GM21737 (cell line): ENCODE data around the gene CD207.
"Not testable (repeated sequence)": the region's sequence is repeated elsewhere in the genome, so short reads cannot be mapped to it uniquely, and the experiment has no call there.

Experiments used
- ATAC-seq: cut with Tn5 transposase; IDR thresholded peaks from one replicate; pipeline ENCODE4 v1.9.1; 2021; ENCODE audit warnings: mild to moderate bottlenecking, moderate library complexity; ENCODE audit not compliant: unreplicated experiment

The CD207 gene

GRCh38 chr2:70829916-70830315 is 5.7 kb downstream of the CD207 start:
- ATAC-seq, result no peak

DNA sequence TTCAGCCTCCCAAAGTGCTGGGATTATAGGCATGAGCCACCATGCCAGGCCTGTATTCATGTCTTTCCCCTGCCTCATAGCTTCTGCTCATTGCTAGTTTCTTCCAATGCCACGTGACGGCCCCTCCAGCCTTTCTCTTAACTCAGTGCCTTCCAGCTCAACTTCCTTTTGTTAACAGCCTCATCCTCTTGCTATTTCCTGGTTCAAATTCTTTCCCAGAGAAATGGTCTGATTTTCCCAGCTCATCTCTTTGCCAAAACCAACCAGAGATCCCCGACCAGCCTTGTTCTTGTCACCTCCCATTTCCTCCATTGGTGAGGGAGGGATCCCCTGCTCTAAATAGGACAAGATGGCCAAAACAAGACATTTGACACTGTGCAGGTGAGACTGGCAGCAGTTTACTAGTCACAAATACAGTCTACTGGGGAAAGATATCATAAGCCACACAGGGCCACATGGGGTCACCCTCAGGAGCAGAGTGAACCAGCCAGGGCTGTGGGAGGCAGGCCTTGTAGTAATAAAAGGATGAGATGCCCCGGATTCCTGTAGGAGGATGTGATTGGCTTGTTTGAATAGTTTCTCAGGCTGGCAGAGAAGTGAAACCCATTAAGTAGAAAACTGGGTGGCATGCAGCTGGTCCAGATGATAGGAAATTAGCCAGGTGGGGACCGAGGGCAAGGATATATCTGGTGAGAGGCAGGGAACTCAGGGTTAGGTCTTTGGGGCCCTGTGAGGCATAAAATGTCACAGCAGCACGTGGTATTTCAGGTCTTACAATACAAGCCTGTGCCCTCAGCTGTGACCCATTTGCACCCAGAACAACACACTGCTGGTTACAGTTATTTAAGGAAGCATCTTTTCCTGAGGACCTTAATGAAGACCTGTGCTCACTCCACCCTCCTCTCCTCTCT is 6.4 kb downstream of the CD207 start:
- ATAC-seq, result no peak

DNA sequence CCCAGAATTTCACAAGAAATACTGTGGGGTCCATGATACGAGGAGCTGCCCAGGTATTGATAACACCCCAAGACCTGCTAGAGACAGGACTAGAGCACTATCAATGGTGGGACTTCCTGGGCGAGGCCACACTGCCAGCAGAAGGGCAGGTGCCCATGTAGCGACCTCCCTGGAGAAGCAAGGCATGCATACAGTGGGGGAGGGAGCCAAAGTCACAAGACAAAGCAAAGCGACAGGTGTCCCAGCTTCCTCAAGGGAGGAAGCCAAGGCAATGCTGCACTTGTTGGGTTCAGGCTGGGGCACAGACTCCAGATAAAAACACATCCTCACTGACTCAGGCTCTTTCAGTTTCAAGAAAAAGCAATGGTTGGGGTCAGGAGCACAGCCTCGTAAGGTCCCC is 7.5 kb downstream of the CD207 start:
- no peak for ATAC-seq

- ATAC-seq, result no peak
Observed at GRCh38 chr2:70827388-70827787, 8.2 kb downstream of the CD207 start.

DNA sequence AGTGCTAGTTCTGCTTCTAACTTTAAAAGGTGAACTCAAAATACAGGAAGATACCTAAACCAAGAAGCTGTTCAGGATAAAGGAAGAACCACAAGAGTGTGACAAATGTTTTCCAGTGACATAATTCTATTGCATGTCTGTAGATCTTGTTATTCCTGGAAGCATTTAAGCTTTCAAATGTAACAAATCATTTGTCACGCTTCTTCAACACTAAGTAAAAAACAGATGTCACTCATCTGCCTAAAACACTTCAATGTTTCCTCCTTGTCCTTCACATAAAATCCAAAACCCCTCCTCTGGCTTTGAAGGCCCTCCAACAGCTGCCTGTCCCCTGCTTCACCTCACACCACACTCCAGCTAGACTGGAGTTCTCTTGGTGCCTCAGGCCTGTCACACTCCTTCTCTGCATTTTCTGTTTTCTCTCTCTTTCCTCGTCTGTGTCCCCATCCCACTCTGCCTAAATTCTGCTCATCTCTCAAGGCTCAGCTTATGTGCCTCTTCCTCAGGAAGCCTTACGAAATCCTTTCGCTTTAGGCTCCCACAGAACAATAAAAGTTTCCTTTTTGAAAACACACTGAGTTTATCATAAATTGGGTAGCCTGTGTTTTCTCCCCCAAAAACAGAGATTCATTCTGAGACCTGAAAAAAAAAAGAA is 8.8 kb downstream of the CD207 start:
- ATAC-seq, result no peak

GRCh38 chr2:70823249-70823648 is 12.4 kb downstream of the CD207 start:
- ATAC-seq, result no peak

DNA sequence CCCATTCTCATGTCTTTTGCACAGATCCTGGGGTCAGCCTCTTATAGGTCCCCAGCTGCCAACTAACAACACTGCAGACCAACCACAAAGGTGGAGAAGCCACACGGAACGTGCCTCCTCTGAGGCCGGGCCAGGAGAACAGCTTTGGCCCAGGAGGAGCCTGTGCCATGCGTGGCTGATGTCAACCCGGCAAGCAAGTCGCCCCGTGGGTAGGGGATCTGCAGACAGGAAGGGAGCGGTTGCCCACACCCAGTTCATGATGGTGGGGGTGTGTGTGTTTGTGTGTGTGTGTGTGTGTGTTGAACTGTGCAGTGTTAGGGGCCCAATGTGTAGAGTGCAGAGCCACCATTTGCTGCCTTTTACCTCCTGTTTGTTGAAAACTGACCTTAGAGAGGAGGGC is 12.8 kb downstream of the CD207 start:
- ATAC-seq, result no peak

GRCh38 chr2:70820499-70820898 is 15.1 kb downstream of the CD207 start, which contains the start of gene CLEC4F:
TSS of gene CLEC4F (minus strand) at chr2:70820599. CDS start at chr2:70820523, 76 bp downstream.
- ATAC-seq, result no peak

DNA sequence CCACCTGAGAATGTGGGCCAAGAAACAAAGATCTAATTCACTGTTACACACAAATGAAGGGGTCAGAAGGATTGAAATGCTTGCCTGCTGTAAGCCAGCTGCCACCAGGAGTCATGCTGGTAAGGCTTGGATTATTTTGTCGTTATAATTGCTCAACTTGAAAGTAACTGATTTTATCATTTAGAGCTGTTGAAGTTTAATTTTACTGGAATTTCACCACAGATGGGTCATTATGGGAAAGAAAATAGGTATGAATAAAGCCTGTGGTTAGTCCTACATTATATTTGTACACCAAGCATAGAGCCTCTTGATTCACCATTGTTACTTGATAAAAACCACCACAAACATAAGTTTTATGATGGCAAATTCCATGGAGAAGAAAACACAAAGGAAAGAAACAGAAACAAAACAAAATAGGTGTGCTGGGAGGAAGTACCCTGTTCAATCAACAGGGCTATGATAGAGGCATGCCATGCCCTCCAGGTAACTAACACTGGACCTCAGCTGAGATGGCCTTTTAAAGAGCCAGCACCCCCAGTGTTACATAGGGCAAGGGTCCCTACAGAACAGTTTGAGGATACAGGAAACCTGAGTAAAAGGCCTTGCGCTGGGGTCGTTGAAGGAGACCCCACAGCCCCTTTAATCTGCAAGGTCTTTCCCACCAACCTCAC is 18.2 kb downstream of the CD207 start:
- ATAC-seq, result no peak

DNA sequence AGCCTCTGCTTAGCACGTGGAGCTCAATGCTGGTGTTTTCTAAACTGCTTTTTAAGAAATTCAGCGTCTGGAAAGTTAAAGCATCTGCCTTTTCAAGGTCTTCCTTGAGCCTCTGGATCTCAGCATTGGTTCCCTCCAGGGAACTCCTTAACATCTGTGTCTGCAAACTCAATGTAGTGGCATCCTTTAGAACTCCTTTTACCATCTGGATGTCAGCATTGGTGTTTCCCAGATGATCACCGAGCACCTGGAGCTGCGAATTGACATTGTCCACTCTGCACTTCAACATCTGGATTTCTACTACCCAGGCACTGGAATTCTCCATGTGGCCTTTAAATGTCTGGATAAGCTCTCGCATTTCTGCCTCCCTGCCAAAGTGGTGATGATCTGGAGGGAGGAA is 18.9 kb downstream of the CD207 start:
- no peak for ATAC-seq

DNA sequence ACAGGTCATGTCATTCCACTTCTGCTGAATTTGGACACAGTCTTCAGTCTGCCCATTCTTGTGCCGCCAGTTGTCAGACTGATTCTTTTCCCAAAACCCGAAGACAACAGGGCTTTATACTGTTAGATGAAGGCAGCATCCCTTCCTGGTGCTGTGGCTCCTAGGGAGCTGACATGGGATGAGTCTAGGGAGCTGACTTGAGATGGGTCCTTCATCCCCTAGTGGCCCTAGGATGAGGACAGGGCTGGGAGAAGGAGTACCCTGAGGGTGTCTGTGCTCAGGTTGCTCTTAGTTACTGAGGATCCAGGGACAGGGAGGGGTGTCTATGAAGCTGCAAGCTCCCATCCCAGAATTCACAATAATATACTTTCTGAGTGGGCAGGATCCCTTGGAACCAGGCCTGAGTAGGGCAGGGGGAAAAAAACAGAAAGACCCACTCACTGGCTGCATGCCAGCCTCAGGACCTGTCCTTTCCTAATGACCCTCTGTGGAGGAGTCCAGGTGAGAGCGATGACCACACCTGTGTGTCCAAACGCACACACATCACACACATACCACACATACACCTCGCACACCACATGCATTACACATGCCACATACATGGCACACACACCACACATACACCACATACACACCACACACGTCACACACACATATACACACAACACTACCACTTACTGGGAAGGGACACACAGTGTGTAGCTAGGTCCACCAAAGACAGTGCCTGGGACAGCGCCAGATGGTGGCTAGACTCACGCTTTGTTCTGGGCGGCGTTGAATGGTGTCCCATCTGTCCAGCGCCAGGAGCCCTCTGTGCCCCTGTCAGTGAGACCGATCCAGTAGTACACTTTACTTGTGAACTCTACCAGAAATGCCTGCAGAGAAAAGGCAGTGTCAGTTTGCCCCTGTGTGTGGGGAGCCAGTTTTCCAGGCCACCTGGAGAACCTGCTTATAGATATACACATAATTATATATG is 26.3 kb downstream of the CD207 start:
- ATAC-seq, result no peak

DNA sequence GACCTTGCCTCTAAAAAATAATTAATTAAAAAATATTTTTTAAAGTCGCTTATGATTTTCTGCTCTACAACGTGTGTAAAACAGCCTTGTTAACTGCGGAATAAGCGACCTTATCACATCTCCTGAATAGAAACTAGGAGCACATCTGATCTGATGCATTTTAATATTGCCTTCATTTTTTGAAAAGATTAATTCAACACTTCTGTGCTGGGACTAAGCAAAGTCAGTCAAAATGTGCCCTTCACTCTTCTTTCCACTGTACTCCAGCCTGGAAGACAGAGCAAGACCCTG is 27.8 kb downstream of the CD207 start:
- ATAC-seq, result no peak

DNA sequence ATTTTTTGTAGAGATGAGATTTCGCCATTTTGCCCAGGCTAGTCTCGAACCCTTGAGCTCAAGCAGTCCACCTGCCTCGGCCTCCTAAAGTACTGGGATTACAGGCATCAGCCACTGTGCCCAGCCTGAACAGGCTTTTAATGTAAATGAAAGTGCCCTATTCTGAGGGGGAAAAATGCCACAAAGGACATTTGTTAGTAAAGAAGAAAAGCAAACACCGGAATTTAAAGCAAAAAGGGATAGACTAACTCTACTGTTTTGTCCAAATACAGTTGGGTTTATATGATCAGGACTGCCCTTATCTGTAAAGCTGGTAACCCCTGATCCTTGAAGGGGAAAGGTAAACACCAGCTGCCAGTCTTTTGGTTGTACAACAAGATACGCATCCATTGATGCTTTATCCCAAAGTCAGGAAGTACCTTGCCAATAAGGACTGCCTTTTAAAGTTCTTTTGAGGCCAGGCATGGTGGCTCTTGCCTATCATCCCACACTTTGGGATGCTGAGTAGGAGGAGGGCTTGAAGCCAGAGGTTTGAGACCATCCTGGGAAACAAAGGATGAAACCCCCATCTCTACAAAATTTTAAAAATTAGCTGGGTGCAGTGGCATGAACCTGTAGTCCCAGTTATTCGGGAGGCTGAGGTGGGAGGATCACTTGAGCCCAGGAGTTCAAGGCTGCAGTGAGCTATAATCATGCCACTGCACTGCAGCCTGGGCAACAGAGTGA is 28.4 kb downstream of the CD207 start:
- no peak for ATAC-seq

GRCh38 chr2:70806620-70807019 is 29.0 kb downstream of the CD207 start:
- no peak for ATAC-seq

DNA sequence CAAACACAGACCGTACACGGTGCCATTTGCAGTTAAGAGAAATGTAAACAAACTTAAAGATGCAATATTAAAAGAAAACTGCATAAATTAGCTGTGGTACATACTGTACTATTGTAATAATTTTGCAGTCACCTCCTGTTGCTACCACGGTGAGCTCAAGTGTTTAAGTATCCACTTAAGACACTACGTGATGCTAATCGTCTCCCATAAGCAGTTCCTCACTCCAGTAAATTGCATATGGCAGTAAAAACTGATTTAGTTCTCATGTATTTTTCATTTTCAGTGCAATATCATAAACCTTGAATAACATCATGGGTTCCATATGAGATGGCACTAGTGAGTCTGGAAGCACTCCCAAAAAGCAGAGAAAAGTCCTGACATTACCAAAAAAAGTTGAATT is 29.6 kb downstream of the CD207 start:
- ATAC-seq, result no peak

- no peak for ATAC-seq
Observed at GRCh38 chr2:70801607-70802263, 33.9 kb downstream of the CD207 start.

DNA sequence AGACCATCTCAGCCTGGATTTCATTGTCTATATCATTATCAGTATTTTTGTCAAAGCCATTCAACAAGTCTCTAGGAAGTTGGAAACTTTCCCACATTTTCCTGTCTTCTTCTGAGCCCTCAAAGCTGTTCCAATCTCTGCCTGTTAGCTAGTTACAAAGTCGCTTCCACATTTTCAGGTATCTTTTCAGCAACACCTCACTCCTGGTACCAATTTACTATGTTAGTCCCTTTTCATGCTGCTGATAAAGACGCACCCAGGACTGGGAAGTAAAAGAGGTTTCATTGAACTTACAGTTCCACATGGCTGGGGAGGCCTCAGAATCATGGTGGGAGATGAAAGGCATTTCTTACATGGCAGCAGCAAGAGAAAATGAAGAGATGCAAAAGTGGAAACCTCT is 35.9 kb downstream of the CD207 start:
- ATAC-seq, result no peak

GRCh38 chr2:70797996-70798395 is 37.6 kb downstream of the CD207 start:
- not testable (repeated sequence) for ATAC-seq

DNA sequence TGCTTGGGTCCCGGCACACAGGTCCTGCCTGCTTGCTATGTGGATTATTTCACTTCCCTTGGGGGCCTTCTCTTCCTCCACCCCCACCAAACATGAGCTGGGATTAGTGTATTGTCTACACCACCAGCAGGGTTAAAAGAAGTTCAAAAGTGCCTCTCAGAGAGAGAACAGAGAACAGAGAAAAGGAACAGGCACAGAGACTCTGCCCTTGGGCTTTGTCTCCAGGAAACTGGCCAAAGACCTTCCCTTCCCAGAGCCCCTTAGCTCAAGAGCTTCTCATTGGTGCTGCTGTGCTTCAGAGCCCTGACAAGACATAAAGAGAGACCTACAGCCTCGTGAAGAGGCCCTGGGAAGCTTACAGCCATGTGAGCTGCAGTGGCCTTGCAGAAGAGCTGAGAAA is 38.1 kb downstream of the CD207 start:
- ATAC-seq, result no peak

DNA sequence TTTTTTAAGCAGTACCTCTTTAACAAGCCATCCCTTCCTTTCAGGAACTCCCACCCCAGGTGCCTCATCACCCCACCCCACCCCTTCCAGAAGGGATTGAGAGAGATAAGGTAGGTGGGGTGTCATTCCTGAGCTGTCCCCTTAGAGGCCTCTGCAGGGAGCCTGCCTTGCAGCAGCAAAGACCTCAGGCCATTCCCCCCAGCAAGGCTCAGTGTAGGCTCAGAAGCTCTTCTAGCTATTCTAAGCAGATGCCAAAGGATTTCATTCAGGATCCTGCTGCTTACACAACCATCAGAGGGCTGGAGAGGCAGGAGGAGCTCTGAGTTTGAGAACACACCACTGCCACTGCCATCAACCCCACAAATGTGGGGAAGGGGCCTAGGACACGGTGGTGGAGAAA is 39.4 kb downstream of the CD207 start:
- ATAC-seq, result no peak
